NCI-H1436 treated with DMSO at 0.1 percent for 48 hours (cell line): Measurements from ENCODE around the gene HOXB9.

Experiments
- DNase-seq: peaks from one replicate; lab custom pipeline; 2025; lab: John Stamatoyannopoulos, UW

Gene HOXB9

DNA sequence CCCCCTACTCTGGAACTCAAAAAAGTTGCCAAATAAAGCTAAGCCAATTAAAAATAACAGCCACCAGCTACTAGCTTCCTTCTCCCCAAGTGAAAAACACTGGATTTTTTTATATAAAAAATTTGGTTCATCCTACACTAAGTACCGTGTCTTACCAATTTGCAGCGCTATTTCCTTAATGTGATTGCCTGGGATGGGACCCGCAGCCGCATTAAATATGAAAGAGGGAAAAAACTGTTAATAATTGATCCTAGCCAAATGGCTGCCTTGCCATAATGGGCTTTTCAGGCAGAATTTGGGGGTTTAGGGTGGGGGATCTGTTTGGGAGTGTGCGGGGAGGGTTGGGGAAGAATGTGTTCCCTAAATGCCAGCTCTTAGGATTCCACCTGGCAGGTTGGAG lies 2.0 kb downstream of the HOXB9 start:
- no peak for DNase-seq

GRCh38 chr17:48623583-48623982 lies 2.6 kb downstream of the HOXB9 start:
- DNase-seq: no peak

DNA sequence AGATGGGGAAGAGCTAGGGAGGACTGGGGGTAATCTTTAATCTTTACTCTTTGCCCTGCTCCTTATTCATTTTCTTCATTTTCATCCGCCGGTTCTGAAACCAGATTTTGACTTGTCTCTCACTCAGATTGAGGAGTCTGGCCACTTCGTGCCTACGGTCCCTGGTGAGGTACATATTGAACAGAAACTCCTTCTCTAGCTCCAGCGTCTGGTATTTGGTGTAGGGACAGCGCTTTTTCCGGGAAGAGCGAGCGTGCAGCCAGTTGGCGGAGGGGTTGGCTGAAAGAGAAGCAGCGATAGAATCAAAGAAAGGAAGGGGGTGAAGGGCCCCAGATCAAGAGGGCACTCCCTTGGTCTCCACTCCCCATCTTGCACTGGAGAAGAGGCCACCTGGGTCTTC lies 3.3 kb downstream of the HOXB9 start:
- DNase-seq: no peak

GRCh38 chr17:48621410-48622392 lies 4.5 kb downstream of the HOXB9 start:
- no peak for DNase-seq

- DNase-seq: no peak
Observed at GRCh38 chr17:48620461-48621139, 5.6 kb downstream of the HOXB9 start.

DNA sequence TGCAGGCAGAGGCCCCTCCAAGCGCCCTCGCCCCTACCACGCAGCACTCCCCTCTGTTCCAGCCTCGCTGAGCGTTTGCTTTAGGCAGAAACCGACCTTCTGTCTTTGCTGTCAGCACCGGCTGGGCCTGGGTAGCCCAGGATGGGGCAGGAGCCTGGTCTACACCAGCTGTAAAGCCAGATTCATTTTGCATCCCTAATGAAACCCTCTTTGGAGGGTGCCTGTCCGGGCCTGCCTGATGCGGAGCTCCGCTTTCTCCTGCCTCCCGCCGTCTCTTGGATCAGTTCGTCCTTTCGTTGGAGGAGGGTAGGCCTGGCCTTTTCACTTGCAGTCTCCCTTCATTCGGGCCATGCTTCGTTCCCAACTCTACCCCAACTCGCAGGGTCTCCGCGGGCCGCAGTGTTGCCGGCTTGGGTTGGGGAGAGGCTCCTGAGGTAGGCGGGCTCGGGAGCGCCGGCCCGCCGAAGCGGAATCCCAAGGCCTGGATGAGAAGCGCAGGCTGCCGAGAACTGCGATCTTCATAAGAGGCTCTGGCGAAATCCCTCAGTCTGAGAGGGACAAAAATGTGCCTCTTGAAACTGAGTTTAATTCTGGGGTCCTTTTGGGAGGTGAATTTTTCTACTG lies 6.2 kb downstream of the HOXB9 start:
- DNase-seq: no peak

- DNase-seq: no peak
Observed at GRCh38 chr17:48618256-48618896, 7.8 kb downstream of the HOXB9 start.

DNA sequence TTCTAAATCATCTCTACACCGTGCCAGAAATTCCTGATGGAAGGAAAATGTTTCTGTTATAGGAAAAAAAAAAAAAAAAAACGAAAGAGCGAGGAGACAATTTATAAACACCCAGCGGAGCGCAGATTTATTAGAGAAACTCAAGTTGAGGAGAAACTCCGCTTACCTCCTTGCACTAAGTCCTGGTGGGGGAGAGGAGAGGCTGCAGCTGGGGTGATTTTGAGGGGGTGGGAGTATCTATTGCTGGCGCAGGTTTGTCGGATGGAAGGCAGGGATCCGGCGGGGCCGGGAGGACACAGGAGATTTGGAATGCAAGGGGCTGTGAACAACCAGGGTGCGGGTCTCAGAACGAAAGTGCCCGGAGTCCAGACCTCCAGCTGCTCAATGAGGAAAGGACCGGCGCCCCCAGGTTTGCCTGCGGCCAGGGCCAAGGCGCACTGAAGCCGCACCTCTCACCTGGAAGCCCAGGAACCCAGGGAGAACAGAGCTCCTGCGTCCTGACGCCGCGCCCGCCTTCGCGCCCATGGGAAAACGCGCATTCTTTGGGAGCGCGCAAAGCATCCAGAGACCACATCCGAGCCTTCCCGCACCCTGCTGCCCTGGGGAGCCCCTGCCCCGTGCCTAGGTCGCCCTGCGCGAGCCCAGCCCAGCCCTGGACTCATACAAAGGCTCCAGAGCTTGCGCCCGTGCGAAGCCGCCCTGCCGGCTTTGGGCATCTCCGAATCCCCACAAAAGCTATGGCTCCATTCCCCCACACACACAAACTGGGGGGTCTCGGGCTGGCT lies 8.5 kb downstream of the HOXB9 start:
- no peak for DNase-seq

GRCh38 chr17:48616717-48617470 lies 9.3 kb downstream of the HOXB9 start:
- DNase-seq: no peak

- DNase-seq: no peak
Observed at GRCh38 chr17:48615963-48616716, 10.0 kb downstream of the HOXB9 start.

- DNase-seq: no peak
Observed at GRCh38 chr17:48615047-48615962, 10.9 kb downstream of the HOXB9 start, which contains the start of gene HOXB8. HOXB8 (minus strand) TSS chr17:48615292; CDS start chr17:48614704, 588 bp downstream.

- DNase-seq: no peak
Observed at GRCh38 chr17:48613862-48614694, 12.1 kb downstream of the HOXB9 start.

- no peak for DNase-seq
Observed at GRCh38 chr17:48612854-48613691, 13.1 kb downstream of the HOXB9 start.

DNA sequence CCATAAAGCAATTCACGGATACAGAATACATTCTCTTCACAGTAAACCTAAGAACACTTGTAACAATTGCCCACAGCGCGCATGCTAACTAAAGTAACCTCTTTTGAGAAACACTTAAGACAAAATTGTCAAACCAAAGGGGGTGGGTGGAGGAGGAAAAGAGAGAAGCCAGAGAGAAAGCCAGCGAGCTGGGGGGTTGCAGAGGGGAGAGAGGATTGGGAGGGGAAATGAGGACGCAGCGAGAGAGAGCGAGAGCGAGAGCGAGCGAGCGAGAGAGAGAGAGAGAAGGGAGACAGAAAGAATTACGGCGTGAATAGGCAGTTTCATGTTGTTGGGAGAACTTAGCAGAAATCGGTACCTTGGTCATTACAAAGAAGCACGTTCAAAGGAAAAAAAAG lies 13.7 kb downstream of the HOXB9 start:
- no peak for DNase-seq

- no peak for DNase-seq
Observed at GRCh38 chr17:48611681-48612455, 14.3 kb downstream of the HOXB9 start.

- DNase-seq: no peak
Observed at GRCh38 chr17:48611213-48611612, 14.9 kb downstream of the HOXB9 start.
